Body of pancreas (tissue), 4 donors: ENCODE measurements around the gene DYNLT4. TPM values are rescaled to one million over a fixed set of nuclear protein-coding genes. Genes with fewer than 3 reads are reported as not detected.

Source experiments
- ATAC-seq: fragments of 150-250 bp; one replicate; pipeline ENCODE4 v1.9.1; 2016
- DNase-seq, 4 donors: peaks; one replicate each; pipeline ENCODE4 v3.0.0-alpha.2; 2019
- H3K27ac ChIP-seq, 4 donors: fragments of 200-600 bp; sonication (generic); 1 replicate in 3 of 4; 2 replicates in 1 of 4; pipeline versions ENCODE4 v1.5.1 to v1.6.1; 2016 to 2019; ENCODE audit warnings: mild to moderate bottlenecking in 1 of 4, mixed read lengths in 1 of 4, moderate library complexity in 1 of 4
- H3K27me3 ChIP-seq, 2 donors: fragments of 200-600 bp; sonication (generic); one replicate each; pipeline ENCODE4 v1.6.0; 2016; ENCODE audit warnings: mild to moderate bottlenecking in 1 of 2
- H3K36me3 ChIP-seq, 2 donors: fragments of 200-600 bp; sonication (generic); replicated peaks in 1 of 2; 2 replicates each; pipeline ENCODE4 v1.5.1; 2016; ENCODE audit warnings: low read depth in 2 of 2; ENCODE audit not compliant: insufficient read depth in 1 of 2
- H3K4me1 ChIP-seq: fragments of 200-600 bp; sonication (generic); one replicate; pipeline ENCODE4 v1.6.0; 2016
- H3K4me3 ChIP-seq, 2 donors: fragments of 200-600 bp; sonication (generic); 1 replicate in 1 of 2; 2 replicates in 1 of 2; pipeline ENCODE4 v1.5.1; 2016 to 2019
- H3K9me3 ChIP-seq, 3 donors: fragments of 200-600 bp; sonication (generic); 1 replicate in 2 of 3; 2 replicates in 1 of 3; pipeline ENCODE4 v1.5.1; 2016
- POLR2A ChIP-seq, 3 donors: fragments of 450-650 bp; IDR thresholded peaks; one replicate each; pipeline ENCODE4 v1.6.1; 2016; ENCODE audit warnings: antibody characterized with exemption in 3 of 3, mild to moderate bottlenecking in 2 of 3
- WGBS, 2 donors: methylation state at CpG; one replicate each; pipeline ENCODE4 v1.1.5; 2017; 5-methylcytosine and 5-hydroxymethylcytosine counted together
- intact Hi-C: fragments of 100-400 bp; cut with DNase I; formaldehyde crosslinking; loops from one replicate; pipeline ENCODE4 v1.15.1; 2023
- total RNA-seq, 2 donors: library from RNA; depleted of rRNA; stranded (reverse); fragments of >200 nt; gene quantifications; one replicate each; pipeline ENCODE4 v1.1.0, GENCODE V29; 2016
- TF ChIP-seq, protein P1 (sequence below), 7 experiments: fragments of 450-650 bp in 4 of 7; fragments of 200-600 bp in 3 of 7; sonication (generic) in 3 of 7; IDR thresholded peaks; one replicate each; pipeline ENCODE4 v1.5.1; 2016 to 2019; ENCODE audit warnings: antibody characterized with exemption in 7 of 7

DYNLT4 gene
- total RNA-seq, 2 donors from 2014 or later: 2.9 TPM; not detected in 1

DNA sequence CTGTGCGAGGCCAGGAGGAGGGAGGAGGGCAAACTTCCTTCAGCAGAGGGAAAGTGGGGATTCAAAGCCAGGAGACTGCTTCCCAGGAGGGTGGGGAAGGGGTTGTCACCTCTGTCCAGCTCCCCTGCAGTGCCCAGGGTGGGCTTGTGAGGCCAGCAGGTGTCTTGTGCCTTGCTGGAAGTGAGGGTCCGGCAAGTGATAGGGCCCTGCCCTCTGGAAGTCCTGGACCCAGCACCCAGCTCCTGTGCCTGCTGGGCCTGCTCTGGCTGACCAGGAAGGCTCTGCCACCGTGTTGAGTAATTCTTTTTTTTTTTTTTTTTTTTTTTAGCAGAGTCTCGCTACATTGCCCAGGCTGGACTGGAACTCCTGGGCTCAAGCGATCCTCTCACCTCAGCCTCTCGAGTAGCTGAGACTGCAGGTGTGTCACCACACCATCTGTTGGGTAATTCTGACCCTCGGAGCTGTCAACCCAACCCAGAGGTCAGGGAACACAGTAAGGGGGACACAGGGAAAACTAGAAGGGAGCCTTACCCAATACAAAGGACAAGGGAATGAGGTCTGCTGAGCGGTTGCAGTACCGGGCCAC, 20.2 kb downstream of the DYNLT4 start:
- intact Hi-C loops: no loop called here
- no peak for TF ChIP-seq POLR2A (IDR thresholded peaks at IDR 0.05)
- TF ChIP-seq, protein P1, sequence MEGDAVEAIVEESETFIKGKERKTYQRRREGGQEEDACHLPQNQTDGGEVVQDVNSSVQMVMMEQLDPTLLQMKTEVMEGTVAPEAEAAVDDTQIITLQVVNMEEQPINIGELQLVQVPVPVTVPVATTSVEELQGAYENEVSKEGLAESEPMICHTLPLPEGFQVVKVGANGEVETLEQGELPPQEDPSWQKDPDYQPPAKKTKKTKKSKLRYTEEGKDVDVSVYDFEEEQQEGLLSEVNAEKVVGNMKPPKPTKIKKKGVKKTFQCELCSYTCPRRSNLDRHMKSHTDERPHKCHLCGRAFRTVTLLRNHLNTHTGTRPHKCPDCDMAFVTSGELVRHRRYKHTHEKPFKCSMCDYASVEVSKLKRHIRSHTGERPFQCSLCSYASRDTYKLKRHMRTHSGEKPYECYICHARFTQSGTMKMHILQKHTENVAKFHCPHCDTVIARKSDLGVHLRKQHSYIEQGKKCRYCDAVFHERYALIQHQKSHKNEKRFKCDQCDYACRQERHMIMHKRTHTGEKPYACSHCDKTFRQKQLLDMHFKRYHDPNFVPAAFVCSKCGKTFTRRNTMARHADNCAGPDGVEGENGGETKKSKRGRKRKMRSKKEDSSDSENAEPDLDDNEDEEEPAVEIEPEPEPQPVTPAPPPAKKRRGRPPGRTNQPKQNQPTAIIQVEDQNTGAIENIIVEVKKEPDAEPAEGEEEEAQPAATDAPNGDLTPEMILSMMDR (IDR thresholded peaks at IDR 0.05): no peak
- Histone ChIP-seq H3K4me3 (no peak overlapping the region), H3K27me3 (no peaks in the 10 kb centered on the region), H3K36me3 (no peaks in the 10 kb centered on the region), H3K27ac (peak overlapping the region; percentile 11 to 75 (median 65)), H3K9me3 (no peaks in the 10 kb centered on the region), H3K4me1 (peaks cover 38% of the 10 kb centered on the region)
- ATAC-seq: no peak
- no peak for DNase-seq
- 84 to 88% methylated on average over 8 of the region's 9 CpGs for WGBS, 2 donors

DNA sequence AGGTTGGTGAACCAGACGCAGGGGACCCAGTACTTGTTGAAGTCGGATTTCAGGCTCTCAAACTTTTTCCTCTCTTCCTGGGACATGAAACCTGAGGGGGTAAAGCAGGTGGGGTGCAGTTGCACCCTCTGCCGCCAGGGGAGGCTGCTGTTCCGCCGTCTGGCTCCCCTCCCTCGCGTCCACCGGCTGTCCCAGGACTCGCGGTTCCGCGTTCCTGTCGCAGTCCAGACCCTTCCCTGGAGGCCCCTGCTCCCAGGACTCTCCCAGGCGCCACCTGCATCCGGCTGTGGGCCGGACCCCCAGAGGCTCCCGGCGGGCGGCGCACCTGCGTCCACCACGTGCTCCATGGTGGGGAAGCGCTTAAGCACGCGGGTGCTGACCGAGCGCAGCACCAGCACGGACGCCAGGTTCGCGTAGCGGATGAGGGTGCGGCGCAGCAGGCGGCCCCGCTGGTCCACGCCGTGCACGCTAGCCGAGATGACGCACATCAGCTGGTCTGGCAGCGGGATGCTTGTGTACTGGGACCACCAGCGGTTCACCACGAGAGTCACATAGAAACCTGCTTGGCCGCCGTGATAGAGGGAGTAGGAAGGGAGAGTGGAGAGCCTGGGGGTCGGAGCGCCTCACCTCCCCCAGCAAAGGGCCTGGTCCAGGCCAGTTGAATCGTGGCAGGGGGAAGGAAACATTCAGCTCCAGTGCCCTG, 20.9 kb downstream of the DYNLT4 start:
- 7 to 22% methylated on average over 11 to 47 of the region's 49 CpGs for WGBS, 2 donors

DNA sequence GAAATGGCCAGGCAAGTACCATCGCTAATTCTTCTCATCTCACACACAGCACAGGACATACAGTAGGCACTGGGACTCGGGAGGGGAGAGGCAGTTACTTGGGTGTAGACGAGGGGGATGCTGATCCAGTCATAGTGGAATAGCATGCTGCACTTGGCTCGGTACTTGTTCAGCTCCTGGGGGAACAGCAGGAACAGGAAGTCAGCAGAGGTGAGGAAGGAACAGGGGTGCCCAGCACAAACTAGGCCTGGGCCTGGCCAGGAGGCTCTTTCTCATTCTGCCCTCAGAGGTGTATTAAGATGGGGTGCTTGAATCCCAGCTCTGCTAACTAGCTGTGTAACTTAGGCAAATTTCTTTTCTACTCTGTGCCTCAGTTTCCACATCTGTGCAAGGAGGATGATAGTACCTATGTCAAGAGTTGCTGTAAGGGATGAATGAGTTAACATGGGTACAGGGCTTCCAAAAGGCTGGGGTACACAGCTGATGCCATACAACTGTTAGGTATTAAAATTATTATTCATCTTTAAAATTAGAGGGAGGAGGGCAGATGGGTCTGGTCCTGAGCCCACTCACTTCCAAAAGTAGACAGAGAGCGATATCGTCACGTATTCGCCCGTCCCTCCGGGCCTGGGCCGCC, 21.5 kb downstream of the DYNLT4 start:
- Histone ChIP-seq H3K4me3 (no peak overlapping the region), H3K9me3 (no peaks in the 10 kb centered on the region), H3K4me1 (peaks cover 31% of the 10 kb centered on the region), H3K27ac (peak overlapping the region in 3 of 4 donors; percentile 64 to 75 (median 66)), H3K36me3 (peaks cover 0 to 3% of the 10 kb centered on the region in 2 donors), H3K27me3 (no peaks in the 10 kb centered on the region)
- WGBS, 2 donors: 33 to 42% methylated on average over 11 of the region's 11 CpGs
- DNase-seq: no peak
- ATAC-seq: no peak
- no peak for TF ChIP-seq POLR2A (IDR thresholded peaks at IDR 0.05)
- TF ChIP-seq, protein P1 (IDR thresholded peaks at IDR 0.05): no peak
- intact Hi-C loops: no loop called here

More for the DNA sequence above, 20.9 kb downstream of the DYNLT4 start:
- peak overlapping the region; percentile 11 to 75 (median 65) for H3K27ac ChIP-seq
- DNase-seq (peak; percentile 81 to 84 (median 82)), ATAC-seq (peak; percentile 88)
- H3K4me3 ChIP-seq: no peak overlapping the region
- H3K36me3 ChIP-seq: peaks cover 0 to 1% of the 10 kb centered on the region in 2 donors
- H3K27me3 ChIP-seq: no peaks in the 10 kb centered on the region
- no peaks in the 10 kb centered on the region for H3K9me3 ChIP-seq
- H3K4me1 ChIP-seq: peaks cover 34% of the 10 kb centered on the region
- intact Hi-C loops: no loop called here
- TF ChIP-seq, protein P1 (IDR thresholded peaks at IDR 0.05): peak; percentile 96 to 99 (median 99)
- peak; percentile 9 to 62 (median 57) for TF ChIP-seq POLR2A (IDR thresholded peaks at IDR 0.05)

GRCh38 chr1:44785029-44785380, 22.1 kb downstream of the DYNLT4 start:
- H3K36me3 ChIP-seq: peaks cover 0 to 3% of the 10 kb centered on the region in 2 donors
- H3K4me3 ChIP-seq: no peak overlapping the region
- H3K4me1 ChIP-seq: peaks cover 31% of the 10 kb centered on the region
- no peak overlapping the region for H3K27ac ChIP-seq
- DNase-seq (no peak), ATAC-seq (no peak)
- intact Hi-C loops: no loop called here
- 84 to 89% methylated on average over 5 to 6 of the region's 6 CpGs for WGBS, 2 donors
- no peaks in the 10 kb centered on the region for H3K9me3 ChIP-seq
- TF ChIP-seq POLR2A (IDR thresholded peaks at IDR 0.05): no peak
- TF ChIP-seq, protein P1 (IDR thresholded peaks at IDR 0.05): no peak
- H3K27me3 ChIP-seq: no peaks in the 10 kb centered on the region
